GM12878 (cell line): ENCODE results near the gene GSKIP. TPM values are rescaled to one million over a fixed set of nuclear protein-coding genes. Genes with fewer than 3 reads are reported as not detected.

Experiments used
- ATAC-seq: fragments of 200-7000 bp; cut with Tn5 transposase; 3 replicates; pipeline ENCODE4 v1.9.1; 2020; ENCODE audit warnings: mild to moderate bottlenecking, moderate library complexity
- BruUV-seq: library from RNA; stranded (reverse); fragments of 400-500 nt; replicated peaks from 2 replicates; lab custom pipeline; 2021; lab: Mats Ljungman, UMichigan
- CTCF ChIA-PET: fragments of 300-600 bp; sonication (Branson Sonifier 250); formaldehyde crosslinking; extraction: SDS; loops from one replicate; lab custom pipeline; 2021; ENCODE audit warnings: inconsistent platforms; lab: Yijun Ruan, JAX
- POLR2A ChIA-PET: fragments of 350-600 bp; formaldehyde crosslinking; extraction: SDS; loops from one replicate; lab custom pipeline; 2021; ENCODE audit warnings: inconsistent platforms; lab: Charles Lee
- RAD21 ChIA-PET: fragments of 300-600 bp; sonication (Branson Sonifier 250); formaldehyde crosslinking; loops from one replicate; lab custom pipeline; 2023; ENCODE audit warnings: antibody characterized with exemption; ENCODE audit not compliant: unreplicated experiment; lab: Charles Lee
- SMC1A ChIA-PET: fragments of 300-600 bp; sonication (Branson Sonifier 250); formaldehyde crosslinking; loops from one replicate; lab custom pipeline; 2023; ENCODE audit not compliant: unreplicated experiment, uncharacterized antibody; lab: Charles Lee
- DNase-seq: peaks from one replicate; pipeline ENCODE4 v3.0.0-alpha.2; 2011; ENCODE audit warnings: low read depth, low spot score
- FAIRE-seq: peaks from 3 replicates; lab custom pipeline; 2011; peaks lifted over from hg19 to GRCh38; lab: Jason Lieb, UNC
- H2AFZ ChIP-seq: 2 replicates; pipeline ENCODE4 v1.6.0; 2011; ENCODE audit warnings: low read depth, low read length, control low read depth; ENCODE audit not compliant: control insufficient read depth
- H3K27ac ChIP-seq: 2 replicates; pipeline ENCODE4 v1.5.1; 2011; ENCODE audit warnings: control low read depth; ENCODE audit not compliant: control insufficient read depth, insufficient read depth
- H3K27me3 ChIP-seq, 2 experiments: replicated peaks in 1 of 2; 2 replicates each; pipeline versions ENCODE4 v1.6.0 to v1.6.1; 2011; ENCODE audit warnings: low read length in 1 of 2; ENCODE audit not compliant: control insufficient read depth in 2 of 2, insufficient read depth in 2 of 2
- H3K36me3 ChIP-seq, 2 experiments: 2 replicates each; pipeline ENCODE4 v1.5.1; 2011; ENCODE audit warnings: low read length in 1 of 2; ENCODE audit not compliant: control insufficient read depth in 2 of 2, insufficient read depth in 2 of 2
- H3K4me1 ChIP-seq: 2 replicates; pipeline ENCODE4 v1.6.1; 2011; ENCODE audit warnings: mild to moderate bottlenecking, low read length, moderate library complexity, mixed read lengths; ENCODE audit not compliant: control insufficient read depth, insufficient read depth
- H3K4me2 ChIP-seq: 2 replicates; pipeline ENCODE4 v1.6.0; 2011; ENCODE audit warnings: control low read depth; ENCODE audit not compliant: control insufficient read depth, insufficient read depth
- H3K4me3 ChIP-seq: fragments of 200-600 bp; sonication (generic); 2 replicates; pipeline ENCODE4 v1.5.1; 2016
- H3K79me2 ChIP-seq: 2 replicates; pipeline ENCODE4 v1.6.0; 2011; ENCODE audit warnings: low read length; ENCODE audit not compliant: control insufficient read depth, insufficient read depth
- H3K9ac ChIP-seq: 2 replicates; pipeline ENCODE4 v1.8.0; 2011; ENCODE audit warnings: low read length, control low read depth, mixed read lengths; ENCODE audit not compliant: control insufficient read depth, insufficient read depth
- H3K9me3 ChIP-seq: replicated peaks from 3 replicates; pipeline ENCODE4 v1.5.1; 2011; ENCODE audit warnings: mild to moderate bottlenecking, low read length; ENCODE audit not compliant: control insufficient read depth, insufficient read depth
- H4K20me1 ChIP-seq: 2 replicates; pipeline ENCODE4 v1.6.0; 2011; ENCODE audit not compliant: control insufficient read depth, insufficient read depth
- ASH2L ChIP-seq: fragments of 300-600, 200-600 bp; sonication (generic); IDR thresholded peaks from 2 replicates; pipeline ENCODE4 v1.6.1; 2017; ENCODE audit warnings: low read depth, mild to moderate bottlenecking, borderline replicate concordance
- BCL11A ChIP-seq: IDR thresholded peaks from 2 replicates; pipeline ENCODE4 v1.6.1; 2011; ENCODE audit warnings: low read depth, low read length
- CREB1 ChIP-seq: IDR thresholded peaks from 2 replicates; pipeline ENCODE4 v1.6.1; 2012; ENCODE audit warnings: low read depth, mild to moderate bottlenecking, inconsistent platforms
- LARP7 ChIP-seq: fragments of 450-650 bp; IDR thresholded peaks from 2 replicates; pipeline ENCODE4 v1.6.1; 2017; ENCODE audit warnings: mild to moderate bottlenecking
- MEF2A ChIP-seq: IDR thresholded peaks from 2 replicates; pipeline ENCODE4 v1.6.1; 2011; ENCODE audit warnings: low read depth, mild to moderate bottlenecking, low read length, moderate library complexity; ENCODE audit not compliant: insufficient read depth
- RCOR1 ChIP-seq: conservative IDR thresholded peaks from 2 replicates; pipeline ENCODE4 v1.6.1; 2012; ENCODE audit warnings: low read depth, low read length, improper control_type of control experiment
- RELA ChIP-seq: fragments of 450-650 bp; IDR thresholded peaks from 2 replicates; pipeline ENCODE4 v1.8.0; 2014; ENCODE audit warnings: borderline replicate concordance; ENCODE audit not compliant: partially characterized antibody
- RFX5 ChIP-seq: IDR thresholded peaks from 2 replicates; pipeline ENCODE4 v1.6.1; 2011; ENCODE audit warnings: low read depth, low read length, improper control_type of control experiment
- SREBF1 ChIP-seq: IDR thresholded peaks from 2 replicates; pipeline ENCODE4 v1.6.1; 2012; ENCODE audit warnings: mild to moderate bottlenecking, low read length
- STAT1 ChIP-seq: fragments of 450-650 bp; conservative IDR thresholded peaks from 2 replicates; pipeline ENCODE4 v1.6.1; 2014; ENCODE audit warnings: antibody characterized with exemption, mild to moderate bottlenecking
- TCF7 ChIP-seq: IDR thresholded peaks from 2 replicates; pipeline ENCODE4 v1.6.1; 2014; ENCODE audit warnings: antibody characterized with exemption, borderline replicate concordance
- ZNF24 ChIP-seq: fragments of 450-650 bp; IDR thresholded peaks from 2 replicates; pipeline ENCODE4 v1.6.1; 2017; ENCODE audit warnings: antibody characterized with exemption, mild to moderate bottlenecking
- ZNF274 ChIP-seq: IDR thresholded peaks from one replicate; pipeline ENCODE4 v1.8.0; 2011; ENCODE audit not compliant: insufficient read length, insufficient read depth
- in situ Hi-C: fragments of 300-500 bp; cut with MboI; formaldehyde crosslinking; loops from 9 replicates; pipeline ENCODE4 v1.14.3; 2018; ENCODE audit warnings: mixed read lengths
- intact Hi-C: fragments of 100-400 bp; cut with micrococcal nuclease; formaldehyde crosslinking; loops from one replicate; pipeline ENCODE4 v1.14.2; 2022; ENCODE audit not compliant: unreplicated experiment
- polyA plus RNA-seq, 11 experiments: library from polyadenylated mRNA; depleted of rRNA in 4 of 11; unstranded in 6 of 11; stranded (reverse) in 5 of 11; fragments of >200 nt; fragmentation: Nextera tagmentation in 4 of 11; fragmentation: Illumina TruSeq in 1 of 11; extraction: Ambion mirVana in 4 of 11; extraction: Trizol in 1 of 11; gene quantifications; 1 replicate in 1 of 11; 2 replicates in 10 of 11; pipeline versions ENCODE4 v1.2.1 to v1.2.3, GENCODE V29; 2011 to 2016; ENCODE audit warnings: inconsistent platforms in 2 of 11, missing spikeins in 2 of 11, low read depth in 1 of 11
- total RNA-seq, 4 experiments: library from RNA; depleted of rRNA in 3 of 4; stranded (reverse); fragments of >200 nt in 3 of 4; fragmentation: Illumina TruSeq in 1 of 4; extraction: Trizol in 1 of 4; gene quantifications; 2 replicates each; pipeline versions ENCODE4 v1.2.1 to v1.2.3, GENCODE V29; 2013 to 2021
- TF ChIP-seq, protein P1 (sequence below): fragments of 450-650 bp; formaldehyde crosslinking; IDR thresholded peaks from 2 replicates; pipeline ENCODE4 v1.4.0; 2022; ENCODE audit warnings: mild to moderate bottlenecking, moderate library complexity
- TF ChIP-seq, protein P2 (sequence below): fragments of 450-650 bp; IDR thresholded peaks from 2 replicates; pipeline ENCODE4 v1.6.1; 2018; ENCODE audit warnings: borderline replicate concordance, mild to moderate bottlenecking; ENCODE audit not compliant: partially characterized antibody
- TF ChIP-seq, protein P3 (sequence below): IDR thresholded peaks from 2 replicates; pipeline ENCODE4 v1.6.1; 2012; ENCODE audit warnings: low read depth, low read length, improper control_type of control experiment
- TF ChIP-seq, protein P4 (sequence below): IDR thresholded peaks from 2 replicates; pipeline ENCODE4 v1.6.1; 2012; ENCODE audit warnings: low read length, inconsistent platforms

Gene GSKIP
- total and polyA plus RNA-seq, 10 of the 15 experiments (the other 5 are each of a cell fraction or from before 2014, with no cell fraction given) = 15.4 to 75.2 (median 26.1) TPM

DNA sequence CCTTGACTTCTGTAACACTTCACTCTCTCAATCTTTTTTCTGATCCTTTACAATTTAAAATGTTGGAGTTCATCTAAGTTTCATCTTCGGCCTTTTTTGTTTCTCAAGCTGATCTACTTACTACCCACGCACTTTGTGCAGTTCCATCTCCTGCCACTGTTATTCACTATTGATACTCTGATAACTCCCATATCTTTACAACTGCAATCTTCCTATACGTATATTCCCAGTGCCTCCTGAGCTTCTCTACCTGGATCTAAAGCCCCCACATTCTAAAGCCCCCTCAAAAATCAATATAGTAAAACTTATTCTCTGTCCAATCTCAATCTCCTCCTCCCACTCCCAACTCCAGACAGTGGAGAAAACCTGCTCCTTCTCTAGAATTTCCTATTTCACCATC, 6.1 kb upstream of the GSKIP start (continued):
- TF ChIP-seq RELA (no peak), ZNF274 (no peak), LARP7 (no peak), BCL11A (no peak)
- TF ChIP-seq, protein P1, sequence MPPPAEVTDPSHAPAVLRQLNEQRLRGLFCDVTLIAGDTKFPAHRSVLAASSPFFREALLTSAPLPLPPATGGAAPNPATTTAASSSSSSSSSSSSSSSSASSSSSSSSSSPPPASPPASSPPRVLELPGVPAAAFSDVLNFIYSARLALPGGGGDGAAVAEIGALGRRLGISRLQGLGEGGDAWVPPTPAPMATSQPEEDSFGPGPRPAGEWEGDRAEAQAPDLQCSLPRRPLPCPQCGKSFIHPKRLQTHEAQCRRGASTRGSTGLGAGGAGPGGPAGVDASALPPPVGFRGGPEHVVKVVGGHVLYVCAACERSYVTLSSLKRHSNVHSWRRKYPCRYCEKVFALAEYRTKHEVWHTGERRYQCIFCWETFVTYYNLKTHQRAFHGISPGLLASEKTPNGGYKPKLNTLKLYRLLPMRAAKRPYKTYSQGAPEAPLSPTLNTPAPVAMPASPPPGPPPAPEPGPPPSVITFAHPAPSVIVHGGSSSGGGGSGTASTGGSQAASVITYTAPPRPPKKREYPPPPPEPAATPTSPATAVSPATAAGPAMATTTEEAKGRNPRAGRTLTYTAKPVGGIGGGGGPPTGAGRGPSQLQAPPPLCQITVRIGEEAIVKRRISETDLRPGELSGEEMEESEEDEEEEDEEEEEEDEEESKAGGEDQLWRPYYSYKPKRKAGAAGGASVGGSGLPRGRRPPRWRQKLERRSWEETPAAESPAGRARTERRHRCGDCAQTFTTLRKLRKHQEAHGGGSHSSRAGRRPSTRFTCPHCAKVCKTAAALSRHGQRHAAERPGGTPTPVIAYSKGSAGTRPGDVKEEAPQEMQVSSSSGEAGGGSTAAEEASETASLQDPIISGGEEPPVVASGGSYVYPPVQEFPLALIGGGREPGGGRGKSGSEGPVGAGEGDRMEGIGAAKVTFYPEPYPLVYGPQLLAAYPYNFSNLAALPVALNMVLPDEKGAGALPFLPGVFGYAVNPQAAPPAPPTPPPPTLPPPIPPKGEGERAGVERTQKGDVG (CRISPR knock-in tag) = no peak

DNA sequence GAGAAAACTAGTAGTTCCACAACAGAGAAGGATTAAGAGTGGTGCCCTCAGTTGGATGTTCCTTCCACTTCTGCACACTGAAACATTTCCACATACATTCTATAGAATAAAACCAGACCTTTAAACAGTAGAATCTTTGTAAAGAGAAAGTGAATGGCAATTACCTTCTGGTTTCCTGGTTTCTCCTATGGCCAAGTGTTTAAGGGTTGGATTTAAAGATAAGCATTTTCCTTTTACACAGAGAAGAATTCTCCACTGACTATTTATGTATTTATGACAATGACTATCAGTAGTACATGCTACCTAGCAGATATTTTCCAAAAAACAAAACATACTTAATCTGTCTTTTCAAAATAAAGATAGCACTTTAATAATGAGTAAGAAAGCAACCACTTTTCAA, 3.4 kb upstream of the GSKIP start:
- Histone ChIP-seq H3K4me1 (peaks cover 12% of the 10 kb centered on the region), H3K79me2 (peaks cover 46% of the 10 kb centered on the region), H3K4me2 (peak overlapping the region; percentile 94; the same call in 1 of the 2 replicates), H3K4me3 (no peak overlapping the region), H3K27ac (no peak overlapping the region), H4K20me1 (no peaks in the 10 kb centered on the region), H3K9me3 (no peaks in the 10 kb centered on the region), H3K27me3 (no peaks in the 10 kb centered on the region), H3K9ac (no peak overlapping the region), H2AFZ (no peak overlapping the region), H3K36me3 (no peaks in the 10 kb centered on the region)
- ChIA-PET POLR2A (no interaction called here), RAD21 (no interaction called here), SMC1A (interaction anchor here (0.7 kb wide), 1 partner anchor 20 kb away, joined by 3 read pairs; no protein-coding TSS in a partner anchor), CTCF (no interaction called here)
- no peak for FAIRE-seq
- ATAC-seq = no peak
- no TSS peak for BruUV-seq
- intact Hi-C loops (no loop called here), in situ Hi-C loops (no loop called here)
- DNase-seq = no peak
- TF ChIP-seq ZNF274 (no peak), STAT1 (no peak), ZNF24 (no peak), ASH2L (no peak), SREBF1 (no peak), MEF2A (no peak), RCOR1 (no peak), LARP7 (no peak), TCF7 (no peak), CREB1 (no peak), RFX5 (no peak)
- TF ChIP-seq, protein P2, sequence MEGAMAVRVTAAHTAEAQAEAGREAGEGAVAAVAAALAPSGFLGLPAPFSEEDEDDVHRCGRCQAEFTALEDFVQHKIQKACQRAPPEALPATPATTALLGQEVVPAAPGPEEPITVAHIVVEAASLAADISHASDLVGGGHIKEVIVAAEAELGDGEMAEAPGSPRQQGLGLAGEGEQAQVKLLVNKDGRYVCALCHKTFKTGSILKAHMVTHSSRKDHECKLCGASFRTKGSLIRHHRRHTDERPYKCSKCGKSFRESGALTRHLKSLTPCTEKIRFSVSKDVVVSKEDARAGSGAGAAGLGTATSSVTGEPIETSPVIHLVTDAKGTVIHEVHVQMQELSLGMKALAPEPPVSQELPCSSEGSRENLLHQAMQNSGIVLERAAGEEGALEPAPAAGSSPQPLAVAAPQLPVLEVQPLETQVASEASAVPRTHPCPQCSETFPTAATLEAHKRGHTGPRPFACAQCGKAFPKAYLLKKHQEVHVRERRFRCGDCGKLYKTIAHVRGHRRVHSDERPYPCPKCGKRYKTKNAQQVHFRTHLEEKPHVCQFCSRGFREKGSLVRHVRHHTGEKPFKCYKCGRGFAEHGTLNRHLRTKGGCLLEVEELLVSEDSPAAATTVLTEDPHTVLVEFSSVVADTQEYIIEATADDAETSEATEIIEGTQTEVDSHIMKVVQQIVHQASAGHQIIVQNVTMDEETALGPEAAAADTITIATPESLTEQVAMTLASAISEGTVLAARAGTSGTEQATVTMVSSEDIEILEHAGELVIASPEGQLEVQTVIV = no peak
- TF ChIP-seq, protein P3, sequence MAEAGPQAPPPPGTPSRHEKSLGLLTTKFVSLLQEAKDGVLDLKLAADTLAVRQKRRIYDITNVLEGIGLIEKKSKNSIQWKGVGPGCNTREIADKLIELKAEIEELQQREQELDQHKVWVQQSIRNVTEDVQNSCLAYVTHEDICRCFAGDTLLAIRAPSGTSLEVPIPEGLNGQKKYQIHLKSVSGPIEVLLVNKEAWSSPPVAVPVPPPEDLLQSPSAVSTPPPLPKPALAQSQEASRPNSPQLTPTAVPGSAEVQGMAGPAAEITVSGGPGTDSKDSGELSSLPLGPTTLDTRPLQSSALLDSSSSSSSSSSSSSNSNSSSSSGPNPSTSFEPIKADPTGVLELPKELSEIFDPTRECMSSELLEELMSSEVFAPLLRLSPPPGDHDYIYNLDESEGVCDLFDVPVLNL = no peak
- TF ChIP-seq, protein P4, sequence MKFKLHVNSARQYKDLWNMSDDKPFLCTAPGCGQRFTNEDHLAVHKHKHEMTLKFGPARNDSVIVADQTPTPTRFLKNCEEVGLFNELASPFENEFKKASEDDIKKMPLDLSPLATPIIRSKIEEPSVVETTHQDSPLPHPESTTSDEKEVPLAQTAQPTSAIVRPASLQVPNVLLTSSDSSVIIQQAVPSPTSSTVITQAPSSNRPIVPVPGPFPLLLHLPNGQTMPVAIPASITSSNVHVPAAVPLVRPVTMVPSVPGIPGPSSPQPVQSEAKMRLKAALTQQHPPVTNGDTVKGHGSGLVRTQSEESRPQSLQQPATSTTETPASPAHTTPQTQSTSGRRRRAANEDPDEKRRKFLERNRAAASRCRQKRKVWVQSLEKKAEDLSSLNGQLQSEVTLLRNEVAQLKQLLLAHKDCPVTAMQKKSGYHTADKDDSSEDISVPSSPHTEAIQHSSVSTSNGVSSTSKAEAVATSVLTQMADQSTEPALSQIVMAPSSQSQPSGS = no peak
